GM21529 (cell line): ENCODE results near the gene UAP1L1.
"Not testable (repeated sequence)": the region's sequence is repeated elsewhere in the genome, so short reads cannot be mapped to it uniquely, and the experiment has no call there.

Experiments used
- ATAC-seq: cut with Tn5 transposase; IDR thresholded peaks from one replicate; pipeline ENCODE4 v1.9.1; 2021; ENCODE audit not compliant: unreplicated experiment

UAP1L1 gene, protein sequence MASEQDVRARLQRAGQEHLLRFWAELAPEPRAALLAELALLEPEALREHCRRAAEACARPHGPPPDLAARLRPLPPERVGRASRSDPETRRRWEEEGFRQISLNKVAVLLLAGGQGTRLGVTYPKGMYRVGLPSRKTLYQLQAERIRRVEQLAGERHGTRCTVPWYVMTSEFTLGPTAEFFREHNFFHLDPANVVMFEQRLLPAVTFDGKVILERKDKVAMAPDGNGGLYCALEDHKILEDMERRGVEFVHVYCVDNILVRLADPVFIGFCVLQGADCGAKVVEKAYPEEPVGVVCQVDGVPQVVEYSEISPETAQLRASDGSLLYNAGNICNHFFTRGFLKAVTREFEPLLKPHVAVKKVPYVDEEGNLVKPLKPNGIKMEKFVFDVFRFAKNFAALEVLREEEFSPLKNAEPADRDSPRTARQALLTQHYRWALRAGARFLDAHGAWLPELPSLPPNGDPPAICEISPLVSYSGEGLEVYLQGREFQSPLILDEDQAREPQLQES

DNA sequence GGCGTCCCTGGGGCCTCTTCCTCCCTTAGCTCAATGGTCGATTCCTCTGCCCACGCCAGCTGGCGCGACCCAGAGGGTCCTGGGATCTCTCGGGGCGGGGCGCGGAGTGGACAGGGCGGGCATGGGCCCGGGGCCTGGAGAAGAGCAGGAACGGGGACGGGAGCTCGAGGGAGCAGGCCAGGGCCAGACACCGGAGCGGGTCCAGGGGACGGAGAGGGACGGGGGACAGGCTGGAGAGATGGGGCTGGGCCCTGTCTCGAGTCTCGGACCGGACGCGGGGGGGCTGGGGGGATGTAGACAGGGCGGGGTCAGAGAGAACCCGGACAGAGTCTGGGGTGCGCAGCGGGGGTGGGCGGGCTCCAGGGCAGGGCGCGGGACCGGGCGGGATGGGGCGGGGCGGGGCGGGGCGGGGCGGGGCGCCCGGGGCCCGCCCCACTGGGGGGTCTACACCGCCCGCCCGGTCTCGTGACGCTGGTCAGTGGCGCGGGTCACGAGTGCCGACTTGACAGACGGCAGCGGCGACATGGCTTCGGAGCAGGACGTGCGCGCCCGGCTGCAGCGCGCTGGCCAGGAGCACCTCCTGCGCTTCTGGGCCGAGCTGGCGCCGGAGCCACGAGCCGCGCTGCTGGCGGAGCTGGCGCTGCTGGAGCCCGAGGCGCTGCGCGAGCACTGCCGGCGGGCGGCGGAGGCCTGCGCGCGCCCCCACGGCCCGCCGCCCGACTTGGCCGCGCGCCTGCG, at the start of gene UAP1L1:
Gene UAP1L1 (plus strand): TSS at position 508 of the 738 bp plus-strand sequence. CDS start 16 bp downstream, at position 524.
- peak; percentile 65 for ATAC-seq

DNA sequence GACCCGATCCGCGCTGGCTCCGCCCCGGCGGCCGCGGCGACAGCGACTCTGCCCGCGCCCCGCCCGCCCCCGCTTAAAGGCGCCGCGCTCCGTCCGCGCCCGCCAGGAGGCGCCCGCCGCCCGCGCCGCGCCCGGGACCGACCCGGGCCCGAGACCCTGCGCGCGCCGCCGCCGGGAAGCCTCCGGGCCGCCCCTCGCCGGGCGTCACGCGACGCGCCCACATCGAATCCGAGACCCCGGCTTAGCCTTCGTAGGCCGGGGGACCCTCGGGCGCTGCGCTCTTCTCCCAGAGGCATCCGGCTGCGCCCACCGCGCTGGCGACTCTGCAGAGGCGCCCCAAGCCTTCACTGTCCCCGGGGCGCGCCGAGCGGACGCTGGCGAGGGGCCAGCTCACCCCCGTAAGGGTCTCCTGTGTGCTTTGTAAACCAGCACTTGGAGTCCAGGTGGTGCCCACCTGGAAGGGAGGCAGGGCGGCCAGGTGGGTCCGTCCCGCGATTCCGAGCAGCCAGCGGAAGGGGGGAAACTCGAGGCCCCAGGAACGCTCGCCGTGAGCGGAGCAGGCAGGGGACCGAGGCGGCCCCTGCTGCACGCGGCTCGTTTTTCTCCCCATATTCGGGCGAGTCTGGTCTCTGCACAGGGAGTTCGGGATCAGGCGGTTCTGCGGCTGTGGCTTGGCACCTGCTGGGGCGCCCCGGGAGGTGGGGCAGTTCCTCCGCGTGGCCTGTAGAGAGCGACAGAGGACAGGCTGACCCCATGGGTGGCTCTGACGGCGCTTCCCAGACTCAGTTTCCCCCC, 48.9 kb upstream of the UAP1L1 start:
- peak; percentile 45 for ATAC-seq

GRCh38 chr9:137029058-137029936, 48.0 kb upstream of the UAP1L1 start:
- peak; percentile 29 for ATAC-seq

- no peak for ATAC-seq
These were observed 47.3 kb upstream of the UAP1L1 start for GRCh38 chr9:137030006-137030405.

- ATAC-seq = no peak
These were observed 46.5 kb upstream of the UAP1L1 start for GRCh38 chr9:137030538-137031527.

GRCh38 chr9:137031904-137032640, 45.2 kb upstream of the UAP1L1 start, which contains the start of gene FUT7:
Gene FUT7, minus strand, starts transcription at chr9:137032088. Its CDS starts 97 bp downstream, at chr9:137031991.
- no peak for ATAC-seq

- no peak for ATAC-seq
These were observed 44.5 kb upstream of the UAP1L1 start for GRCh38 chr9:137032858-137033257.

GRCh38 chr9:137033481-137033880, 43.8 kb upstream of the UAP1L1 start:
- ATAC-seq = not testable (repeated sequence)

- ATAC-seq = no peak
These were observed 43.1 kb upstream of the UAP1L1 start for GRCh38 chr9:137034039-137034708.

GRCh38 chr9:137034709-137035506, 42.4 kb upstream of the UAP1L1 start:
- peak; percentile 61 for ATAC-seq

- no peak for ATAC-seq
These were observed 41.8 kb upstream of the UAP1L1 start for GRCh38 chr9:137035507-137035834.

DNA sequence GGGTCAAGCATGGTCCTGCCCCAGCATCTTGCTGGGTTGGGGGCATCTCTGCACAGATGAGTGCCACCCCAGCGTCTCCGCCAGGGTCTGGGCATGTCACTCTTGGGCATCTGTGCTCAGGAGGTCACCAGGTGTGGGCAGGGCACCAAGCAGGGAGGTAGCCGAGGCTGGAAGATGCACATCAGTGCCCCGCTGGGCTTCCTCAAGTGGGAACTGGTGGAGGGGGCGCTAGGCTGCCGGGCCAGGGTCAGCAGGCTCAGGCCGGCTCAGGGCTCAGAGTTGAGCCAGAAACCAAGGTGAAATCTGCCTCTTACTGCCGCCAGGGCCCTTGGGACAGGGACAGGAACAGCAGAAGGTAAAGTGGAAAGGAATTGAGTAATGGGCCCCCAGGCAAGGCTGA, 41.4 kb upstream of the UAP1L1 start:
- ATAC-seq = no peak

DNA sequence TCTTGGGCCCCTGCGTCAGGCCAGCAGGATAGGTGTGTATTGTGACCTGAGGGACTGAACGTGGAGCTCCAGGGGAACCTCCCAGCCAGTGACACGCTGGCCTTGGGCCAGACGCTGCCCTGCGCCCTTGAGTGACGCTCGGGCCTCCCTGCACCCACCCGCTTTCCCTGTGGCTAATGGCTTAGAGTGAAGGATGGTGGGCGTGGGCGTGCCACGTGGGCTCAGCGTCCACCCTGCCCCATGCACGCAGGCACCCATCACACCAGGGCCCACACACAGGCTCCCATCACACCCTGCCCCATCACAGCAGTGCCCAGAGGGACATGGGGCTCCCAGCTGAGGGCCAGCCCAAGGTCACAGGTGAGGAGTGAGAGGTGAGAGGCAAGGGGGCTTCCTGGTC, 40.3 kb upstream of the UAP1L1 start:
- ATAC-seq = no peak

DNA sequence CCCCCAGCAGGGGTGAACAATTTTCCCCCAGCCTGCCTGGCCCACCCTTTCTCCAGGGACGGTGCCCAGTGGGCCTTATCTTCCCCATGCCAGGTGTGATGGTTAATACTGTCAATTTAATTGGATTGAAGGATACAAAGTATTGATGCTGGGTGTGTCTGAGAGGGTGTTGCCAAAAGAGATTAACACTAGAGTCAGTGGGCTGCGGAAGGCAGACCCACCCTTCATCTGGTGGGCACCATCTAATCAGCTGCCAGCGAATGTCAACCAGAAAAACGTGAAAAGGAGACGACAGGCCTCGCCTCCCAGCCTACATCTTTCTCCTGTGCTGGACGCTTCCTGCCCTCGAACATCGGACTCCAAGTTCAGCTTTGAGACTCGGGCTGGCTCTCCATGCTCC, 39.8 kb upstream of the UAP1L1 start:
- ATAC-seq = no peak

- no peak for ATAC-seq
These were observed 38.4 kb upstream of the UAP1L1 start for GRCh38 chr9:137038916-137039315.

GRCh38 chr9:137039611-137040366, 37.5 kb upstream of the UAP1L1 start:
- ATAC-seq = no peak
